Medulla oblongata (tissue), 1 donor: ENCODE results near the gene NUAK2.
A peak's percentile ranks its signal among the peaks of the same experiment; 100 is the strongest.

ENCODE experiments used
- DNase-seq: peaks from one replicate; pipeline ENCODE4 v3.0.0-alpha.2; 2015; ENCODE audit errors: extremely low spot score

NUAK2 gene

DNA sequence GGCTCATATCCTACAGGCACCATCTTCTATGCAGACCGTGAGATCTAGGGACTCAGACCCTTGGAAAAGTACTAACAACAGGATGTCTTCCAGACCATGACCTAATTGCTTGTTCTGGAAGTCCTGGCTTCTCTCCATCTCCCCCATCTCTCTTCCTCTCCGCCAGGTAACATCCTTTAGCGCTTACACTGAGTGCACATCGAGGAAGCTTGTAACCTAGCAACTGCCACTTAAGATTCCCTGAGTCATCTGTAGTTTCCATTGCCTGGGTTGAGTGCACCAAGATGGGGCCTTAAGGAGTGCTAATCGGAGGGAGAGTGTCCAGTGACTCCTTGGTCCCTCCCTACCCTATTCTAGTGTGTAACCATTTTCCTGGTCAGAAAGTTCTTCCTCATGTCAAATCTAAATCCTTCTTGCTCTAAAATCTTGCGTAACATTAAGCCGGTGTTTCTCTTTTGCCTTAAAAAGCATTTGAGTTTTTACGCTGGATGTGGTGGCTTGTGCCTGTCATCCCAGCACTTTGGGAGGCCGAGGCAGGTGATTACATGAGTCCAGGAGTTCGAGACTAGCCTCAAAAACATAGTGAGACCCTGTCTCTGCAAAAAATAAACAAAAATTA, 25.5 kb upstream of the NUAK2 start:
- no peak for DNase-seq

- no peak for DNase-seq
These were observed 24.2 kb upstream of the NUAK2 start for GRCh38 chr1:205345761-205346160.

GRCh38 chr1:205344066-205344928, 22.8 kb upstream of the NUAK2 start:
- DNase-seq, result no peak

DNA sequence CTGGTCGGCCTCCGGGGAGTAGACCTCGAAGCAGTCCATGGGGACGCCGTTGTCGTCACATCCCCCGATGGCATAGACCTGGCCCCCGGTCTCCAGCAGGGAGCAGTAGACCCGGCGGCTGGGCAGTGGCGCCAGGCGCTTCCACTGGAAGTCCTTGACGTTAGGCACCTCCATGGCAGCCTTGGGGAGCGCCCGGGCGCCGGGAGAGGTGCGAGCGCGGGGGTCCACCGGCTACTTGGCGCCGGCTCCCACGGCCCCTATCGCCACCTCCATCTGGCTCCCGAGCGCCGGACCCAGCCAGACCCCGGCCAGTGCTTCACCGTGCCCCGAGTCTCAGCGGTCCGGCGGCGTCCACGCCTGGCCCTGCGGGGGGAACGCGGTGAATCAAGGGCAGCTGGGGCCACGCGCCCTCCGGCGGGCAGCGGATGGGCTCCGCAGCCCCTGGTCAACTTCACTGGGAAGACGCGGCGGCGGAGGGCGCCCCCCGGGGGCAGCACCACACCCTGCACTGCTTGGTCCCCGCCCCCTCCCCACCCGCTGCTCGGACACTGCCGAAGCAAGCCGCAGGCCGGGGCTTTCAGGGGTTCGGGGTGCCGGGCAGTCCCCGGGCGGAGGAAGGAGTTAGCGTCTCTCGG, 22.0 kb upstream of the NUAK2 start:
- DNase-seq, result no peak

DNA sequence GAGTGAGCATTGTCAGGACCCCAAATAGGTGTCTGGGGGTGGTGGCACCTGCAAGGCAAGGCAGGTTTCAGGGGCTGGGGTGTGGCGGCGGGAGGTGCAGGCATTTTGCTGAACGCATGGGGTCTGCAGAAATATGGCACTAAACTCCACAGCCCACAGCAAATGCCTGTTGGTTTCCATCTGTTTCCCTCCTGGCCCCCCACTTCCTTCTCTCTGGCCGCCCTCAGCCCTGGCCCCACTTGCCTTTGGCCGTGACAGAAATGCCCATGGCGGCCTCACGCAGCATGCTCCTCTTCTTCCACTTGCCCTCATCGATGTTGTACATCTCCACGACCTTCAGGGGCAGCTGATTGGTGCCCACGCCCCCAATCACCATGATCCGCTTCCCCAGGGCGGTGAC, 21.4 kb upstream of the NUAK2 start:
- no peak for DNase-seq

DNA sequence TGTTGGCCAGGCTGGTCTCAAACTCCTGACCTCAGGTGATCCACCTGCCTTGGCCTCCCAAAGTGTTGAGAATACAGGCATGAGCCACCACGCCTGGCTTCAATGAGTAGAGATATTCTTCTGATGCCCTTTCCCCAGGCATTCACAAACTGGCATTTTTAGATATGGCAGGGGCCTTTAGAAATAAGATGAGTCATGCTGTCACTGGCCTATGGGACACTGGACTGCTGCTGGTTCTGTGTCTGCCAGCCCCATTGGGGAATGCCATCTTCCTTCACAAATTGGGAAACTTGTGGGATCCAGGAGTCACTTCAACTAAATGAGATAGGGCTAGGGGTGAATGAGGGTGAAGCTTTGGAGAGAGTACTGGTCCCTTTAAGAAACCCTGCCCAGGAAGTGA, 19.1 kb upstream of the NUAK2 start:
- DNase-seq, result no peak

GRCh38 chr1:205339717-205340116, 18.2 kb upstream of the NUAK2 start:
- DNase-seq, result no peak

- no peak for DNase-seq
These were observed 17.7 kb upstream of the NUAK2 start for GRCh38 chr1:205339197-205339702.

DNA sequence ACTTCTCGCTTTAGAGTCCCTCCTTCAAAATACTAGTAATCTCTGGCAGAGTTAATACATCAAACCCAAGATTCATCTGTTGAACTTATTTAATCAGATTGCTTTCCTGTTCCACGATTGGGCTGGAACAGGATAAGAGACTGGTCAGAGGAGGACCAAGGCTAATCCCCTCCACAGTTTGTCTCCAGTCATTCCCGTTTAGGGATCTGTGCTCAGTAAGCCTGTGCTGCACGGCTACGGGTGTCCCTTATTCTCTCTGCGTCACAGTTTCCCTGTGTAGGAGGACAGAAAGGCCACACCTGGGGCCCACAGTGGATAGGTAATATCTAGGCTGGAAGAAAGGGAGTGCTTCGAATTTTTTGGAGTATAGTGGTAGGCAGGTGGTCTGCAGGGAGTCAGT, 16.5 kb upstream of the NUAK2 start:
- DNase-seq, result no peak

- DNase-seq, result no peak
These were observed 15.9 kb upstream of the NUAK2 start for GRCh38 chr1:205337481-205337880.

- DNase-seq, result peak; percentile 89
These were observed 14.1 kb upstream of the NUAK2 start for GRCh38 chr1:205335692-205336091.

- no peak for DNase-seq
These were observed 10.7 kb upstream of the NUAK2 start for GRCh38 chr1:205332015-205332791.

DNA sequence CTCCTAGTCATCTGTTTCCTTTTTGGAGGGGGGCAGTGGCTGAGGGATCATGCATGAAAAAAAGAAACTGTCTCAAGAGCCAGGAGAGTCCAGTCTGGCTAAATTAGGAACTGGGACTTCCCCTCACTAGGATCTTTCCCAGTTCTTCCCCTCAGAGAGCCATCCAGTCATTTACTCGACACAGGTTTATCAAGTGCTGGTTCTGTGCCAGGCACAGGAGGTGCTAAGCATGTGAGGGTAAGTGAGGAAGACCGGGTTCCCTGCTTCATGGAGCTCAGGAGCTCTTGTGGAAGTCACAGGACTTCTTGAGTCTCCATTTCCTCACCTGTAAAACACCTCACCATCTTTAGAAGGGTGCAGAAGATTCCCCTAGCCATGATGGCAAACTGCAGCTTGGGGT, 8.6 kb upstream of the NUAK2 start:
- no peak for DNase-seq

DNA sequence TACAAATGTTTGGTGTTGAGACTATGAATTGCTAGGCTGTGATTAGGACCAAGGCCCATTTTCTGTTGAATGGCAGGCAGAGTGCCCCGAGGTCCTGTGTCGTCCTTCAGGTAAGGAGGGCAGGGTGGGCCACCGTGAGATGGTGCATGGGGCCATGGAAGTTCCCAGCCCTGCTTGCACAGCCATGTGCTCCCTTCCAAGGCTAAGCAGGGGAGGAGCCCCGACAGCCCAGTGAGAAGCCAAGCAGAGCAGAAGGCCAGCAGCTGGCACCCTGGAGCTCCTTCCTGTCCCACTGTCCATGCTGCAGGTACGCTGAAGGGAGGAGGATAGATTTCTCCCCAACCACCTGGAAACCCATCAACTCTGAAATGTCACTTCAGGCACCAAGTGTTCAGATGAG, 8.2 kb upstream of the NUAK2 start:
- no peak for DNase-seq

DNA sequence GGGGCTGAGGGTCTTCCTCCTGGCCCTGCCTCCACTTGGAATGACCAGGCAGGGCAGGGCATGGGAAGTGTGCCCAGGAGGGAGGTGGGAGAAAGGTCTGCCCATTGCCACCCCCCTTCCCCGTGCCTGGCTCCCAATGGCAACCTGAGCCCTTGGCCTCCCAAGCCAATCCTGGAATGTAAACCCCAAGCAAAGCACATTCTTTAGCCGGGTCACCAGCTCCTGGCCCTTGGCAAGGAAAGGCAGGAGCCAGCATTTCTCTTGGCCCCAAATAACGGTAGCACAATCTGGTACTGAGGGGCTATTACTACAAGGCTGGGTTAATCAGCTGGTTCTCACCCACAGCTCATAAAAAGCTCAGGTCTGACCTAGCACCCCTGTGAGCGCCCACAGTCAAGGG, 6.9 kb upstream of the NUAK2 start:
- DNase-seq, result no peak

DNA sequence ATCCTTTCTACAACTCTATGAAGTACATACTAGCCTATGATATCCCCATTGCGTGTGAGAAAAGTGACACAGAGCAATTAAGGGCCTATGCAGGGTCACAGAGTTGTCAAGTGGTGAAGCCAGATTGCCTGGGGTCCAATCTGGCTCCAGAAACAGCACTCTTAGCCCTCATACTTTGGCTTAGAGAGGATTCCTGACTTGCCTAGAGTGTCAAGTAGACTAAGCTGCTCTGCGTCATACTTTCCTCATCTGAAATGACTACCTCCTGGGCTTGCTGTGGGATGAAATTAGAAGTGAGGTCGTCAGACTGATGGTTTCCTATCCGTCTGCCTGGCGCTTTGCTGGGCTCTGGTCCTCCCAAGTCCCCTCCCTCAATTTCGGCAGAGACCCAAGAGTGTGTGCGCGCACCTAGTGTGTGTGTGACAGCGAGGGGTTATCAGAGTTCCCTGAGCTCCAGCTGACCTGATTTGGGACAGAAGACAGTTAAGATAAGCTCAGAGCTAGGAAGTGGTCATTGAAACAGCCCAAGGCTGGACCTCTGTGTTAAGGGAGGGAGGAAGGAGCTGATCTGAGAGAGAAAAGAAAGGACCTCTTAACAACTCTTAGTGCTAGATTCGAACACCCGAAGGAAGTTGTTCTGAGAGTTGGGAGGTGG, 5.4 kb upstream of the NUAK2 start:
- DNase-seq, result no peak

DNA sequence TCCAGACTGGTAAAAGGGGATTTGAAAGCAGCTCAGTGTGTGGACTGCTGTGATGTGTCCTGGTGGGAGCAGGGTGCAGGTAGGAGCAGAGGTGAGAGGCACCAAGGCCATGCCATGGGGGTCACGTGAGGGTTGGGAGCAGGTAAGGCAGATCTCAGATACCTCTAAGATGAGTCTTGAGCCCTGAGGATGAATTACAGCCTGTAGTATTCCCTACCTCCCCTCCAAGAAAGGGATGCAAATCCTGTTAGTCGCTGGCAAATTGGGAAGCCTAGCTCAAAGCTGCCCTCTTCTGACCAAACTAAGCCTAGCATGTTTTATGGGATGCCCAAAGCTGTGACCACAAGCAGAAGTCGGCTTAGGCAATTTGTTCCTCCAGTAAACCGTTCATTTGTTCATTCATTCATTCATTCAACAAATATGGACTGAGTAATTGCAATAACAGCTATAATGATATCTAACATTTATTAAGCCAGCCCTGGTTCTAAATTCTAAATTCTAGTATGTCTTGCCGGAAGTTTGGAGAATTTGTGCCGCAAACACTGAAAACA, 3.9 kb upstream of the NUAK2 start:
- peak; percentile 89 for DNase-seq

GRCh38 chr1:205324781-205325180, 3.2 kb upstream of the NUAK2 start:
- no peak for DNase-seq

DNA sequence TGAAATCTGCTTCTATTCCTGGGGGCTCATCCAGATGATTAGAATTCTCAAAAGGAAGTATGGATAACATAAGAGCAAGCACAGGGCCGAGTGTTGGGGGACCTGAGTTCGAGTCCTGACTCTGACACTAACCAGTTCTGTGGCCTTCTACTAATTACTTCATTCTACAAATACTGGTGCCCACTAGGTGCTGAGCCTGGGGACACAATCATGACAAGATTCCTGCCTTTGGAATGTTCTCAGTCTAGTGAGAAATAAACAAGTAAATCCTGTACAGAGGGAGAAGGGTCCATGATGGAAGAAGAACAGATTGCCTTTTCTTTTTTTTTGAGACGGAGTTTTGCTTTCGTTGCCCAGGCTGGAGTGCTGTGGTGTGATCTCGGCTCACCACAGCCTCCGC, 2.2 kb upstream of the NUAK2 start:
- DNase-seq, result no peak

GRCh38 chr1:205321959-205322283, 376 bp upstream of the NUAK2 start:
- no peak for DNase-seq
